Heart left ventricle (tissue), 16 donors: ENCODE data around the gene GPR137. TPM values are rescaled to one million over a fixed set of nuclear protein-coding genes. Genes with fewer than 3 reads are reported as not detected.

Experiments used
- ATAC-seq, 4 donors: fragments of 200-7000 bp; cut with Tn5 transposase; one replicate each; pipeline ENCODE4 v1.9.1; 2020 to 2022; ENCODE audit warnings: moderate library complexity in 4 of 4, mild to moderate bottlenecking in 3 of 4, moderate number of reproducible peaks in 1 of 4
- DNase-seq, 5 donors: peaks; one replicate each; pipeline ENCODE4 v3.0.0-alpha.2; 2020
- H3K27ac ChIP-seq, 12 donors: fragments of 200-600 bp; sonication (generic) in 4 of 12; one replicate each; pipeline versions ENCODE4 v1.5.0 to v1.8.0; 2016 to 2022; ENCODE audit warnings: mild to moderate bottlenecking in 2 of 12
- H3K27me3 ChIP-seq, 9 donors: fragments of 200-600 bp; sonication (generic) in 2 of 9; one replicate each; pipeline versions ENCODE4 v1.5.1 to v1.8.0; 2016 to 2022; ENCODE audit warnings: mild to moderate bottlenecking in 3 of 9
- H3K36me3 ChIP-seq, 9 donors: fragments of 200-600 bp; sonication (generic) in 2 of 9; one replicate each; pipeline versions ENCODE4 v1.5.0 to v1.8.0; 2018 to 2022; ENCODE audit warnings: mild to moderate bottlenecking in 2 of 9
- H3K4me1 ChIP-seq, 12 donors: fragments of 200-600 bp; sonication (generic) in 4 of 12; one replicate each; pipeline versions ENCODE4 v1.5.0 to v1.8.0; 2016 to 2022; ENCODE audit warnings: mild to moderate bottlenecking in 3 of 12
- H3K4me3 ChIP-seq, 12 donors: fragments of 200-600 bp; sonication (generic) in 4 of 12; one replicate each; pipeline versions ENCODE4 v1.5.0 to v1.8.0; 2017 to 2022; ENCODE audit warnings: mild to moderate bottlenecking in 9 of 12, moderate library complexity in 4 of 12
- H3K9me3 ChIP-seq, 12 donors: fragments of 200-600 bp; sonication (generic) in 4 of 12; one replicate each; pipeline versions ENCODE4 v1.5.0 to v1.8.0; 2016 to 2022; ENCODE audit warnings: mild to moderate bottlenecking in 1 of 12
- CTCF ChIP-seq, 12 donors: fragments of 200-600 bp; sonication (generic) in 4 of 12; IDR thresholded peaks; one replicate each; pipeline versions ENCODE4 v1.5.0 to v1.8.0; 2018 to 2022; ENCODE audit warnings: antibody characterized with exemption in 12 of 12, mild to moderate bottlenecking in 5 of 12
- POLR2A ChIP-seq, 2 donors: fragments of 450-650 bp; IDR thresholded peaks; one replicate each; pipeline ENCODE4 v1.6.1; 2017; ENCODE audit warnings: antibody characterized with exemption in 2 of 2, mild to moderate bottlenecking in 2 of 2, moderate library complexity in 2 of 2
- WGBS, 4 donors: extraction: QIAGEN DNeasy Blood & Tissue Kit in 2 of 4; methylation state at CpG; one replicate each; pipeline versions ENCODE4 v1.1.5 to v1.1.7; 2013 to 2018; 5-methylcytosine and 5-hydroxymethylcytosine counted together
- intact Hi-C, 10 donors: fragments of 100-400 bp; cut with DNase I; formaldehyde crosslinking; loops; one replicate each; pipeline versions ENCODE4 v1.11.1 to v1.14.2; 2022
- polyA plus RNA-seq, 2 donors: library from polyadenylated mRNA; stranded (reverse); fragments of 200-250 nt; gene quantifications; one replicate each; pipeline ENCODE4 v1.2.3, GENCODE V29; 2013
- total RNA-seq, 9 donors: library from RNA; depleted of rRNA in 2 of 9; stranded (reverse); fragments of >200 nt in 2 of 9; fragmentation: NEBNext Ultra II Directional in 3 of 9; extraction: Animal tissue kit (Norgen Biotek cat#: 25700) in 3 of 9; gene quantifications; one replicate each; pipeline versions ENCODE4 v1.1.0 to v1.2.4, GENCODE V29; 2016 to 2023
- donor health status: ischemic (EF 13 %, LVEDD 7.1; RV severe dilation, severe dysfunction).
- donor health status: healthy with polysubstance abuse.
- donor health status: DM: no; HTN: yes; CAD: no.
- donor health status: DM: no; HTN: no; CAD: no.
- donor health status: ischemic (EF 25% LVEDD 6.9; RV normal size, moderate dysfunction).
- donor health status: ischemic (EF 25% LVEDD 5.7; RV mildly dilated, moderate dysfunction).
- donor health status: healthy.
- donor health status: DM: yes; HTN: yes; CAD: no.
- donor health status: ischemic (EF 35%, LVEDD 5.7; RV mildly dilated, moderate dysfunction).
- donor health status: nonischemic (EF 11% LVEDD 7.7; RV severe dilation, severe dysfunction).
- donor health status: DM: yes; HTN: yes; CAD: no.
- donor health status: PGD.
- donor health status: ischemic (EF 29% LVEDD 5.4; RV normal size, mild dysfunction).
- donor health status: nonischemic (EF 23%, LVEDD 6.1; RV moderate dilation, normal function).

GPR137 gene
- total and polyA plus RNA-seq, 11 donors = 20.2 to 48.3 (median 26.2) TPM

GRCh38 chr11:64285885-64286800, 495 bp downstream of the GPR137 start:
- Histone ChIP-seq H3K27me3 (peaks cover 2 to 11% (median 7%) of the 10 kb centered on the region in 9 donors), H3K9me3 (no peaks in the 10 kb centered on the region), H3K27ac (peak overlapping the region; percentile 94 to 99 (median 98)), H3K4me3 (peak overlapping the region; percentile 40 to 96 (median 78)), H3K4me1 (peaks cover 4 to 46% (median 23%) of the 10 kb centered on the region in 12 donors), H3K36me3 (peaks cover 0 to 14% (median 0%) of the 10 kb centered on the region in 9 donors)
- no peak for TF ChIP-seq POLR2A (IDR thresholded peaks at IDR 0.05)
- no peak for TF ChIP-seq CTCF (IDR thresholded peaks at IDR 0.05)
- intact Hi-C loops = loop anchor here in 4 of 10 donors (1.0 kb wide), 3 partner anchors 15 to 18 kb away; no protein-coding TSS in a partner anchor
- 27 to 61% (median 29%) methylated on average over 17 to 40 of the region's 40 CpGs for WGBS, 4 donors
- peak in 1 of 4 donors; percentile 1 for ATAC-seq
- DNase-seq = no peak

GRCh38 chr11:64286801-64287159, 1.1 kb downstream of the GPR137 start:
- intact Hi-C loops = no loop called here
- Histone ChIP-seq H3K27me3 (peaks cover 8 to 18% (median 12%) of the 10 kb centered on the region in 9 donors), H3K4me1 (peaks cover 4 to 46% (median 24%) of the 10 kb centered on the region in 12 donors), H3K9me3 (no peaks in the 10 kb centered on the region), H3K4me3 (no peak overlapping the region), H3K27ac (no peak overlapping the region), H3K36me3 (peaks cover 0 to 14% (median 0%) of the 10 kb centered on the region in 9 donors)
- TF ChIP-seq CTCF (IDR thresholded peaks at IDR 0.05) = no peak
- no peak for TF ChIP-seq POLR2A (IDR thresholded peaks at IDR 0.05)
- WGBS, 4 donors = 90 to 93% (median 92%) methylated on average over 9 of the region's 9 CpGs
- peak in 1 of 5 donors; percentile 21 for DNase-seq
- no peak for ATAC-seq

GRCh38 chr11:64287676-64288352, 2.2 kb downstream of the GPR137 start:
- DNase-seq = peak in 1 of 5 donors; percentile 18
- H3K4me1 ChIP-seq = peaks cover 4 to 48% (median 30%) of the 10 kb centered on the region in 12 donors
- H3K9me3 ChIP-seq = no peaks in the 10 kb centered on the region
- no peak for ATAC-seq
- peaks cover 0 to 6% (median 0%) of the 10 kb centered on the region in 9 donors for H3K36me3 ChIP-seq
- TF ChIP-seq POLR2A (IDR thresholded peaks at IDR 0.05) (no peak), CTCF (IDR thresholded peaks at IDR 0.05) (no peak)
- WGBS, 4 donors = 95 to 99% (median 96%) methylated on average over 23 to 33 of the region's 33 CpGs
- peaks cover 18 to 28% (median 22%) of the 10 kb centered on the region in 9 donors for H3K27me3 ChIP-seq
- intact Hi-C loops = no loop called here
- no peak overlapping the region for H3K4me3 ChIP-seq
- no peak overlapping the region for H3K27ac ChIP-seq

- H3K36me3 ChIP-seq = peaks cover 0 to under 1% (median 0%) of the 10 kb centered on the region in 9 donors
- intact Hi-C loops = no loop called here
- H3K4me1 ChIP-seq = peaks cover 4 to 43% (median 26%) of the 10 kb centered on the region in 12 donors
- DNase-seq (peak in 1 of 5 donors; percentile 13), ATAC-seq (no peak)
- H3K9me3 ChIP-seq = no peaks in the 10 kb centered on the region
- TF ChIP-seq POLR2A (IDR thresholded peaks at IDR 0.05) (no peak), CTCF (IDR thresholded peaks at IDR 0.05) (no peak)
- WGBS, 4 donors = 91 to 97% (median 92%) methylated on average over 5 to 9 of the region's 9 CpGs
- no peak overlapping the region for H3K27ac ChIP-seq
- no peak overlapping the region for H3K4me3 ChIP-seq
- peaks cover 18 to 33% (median 27%) of the 10 kb centered on the region in 9 donors for H3K27me3 ChIP-seq
Observed at GRCh38 chr11:64288353-64288750, 2.7 kb downstream of the GPR137 start.
